Activated naive CD8-positive, alpha-beta T cell treated with anti-CD3 and anti-CD28 coated beads, Interleukin-2, amount 50 U/mL, for 24 hours (primary cell): ENCODE measurements around the gene ADAM12.

Experiments used
- ATAC-seq: fragments of 150-1000 bp; cut with Tn5 transposase; one replicate; pipeline ENCODE4 v1.10.0; 2021
- DNase-seq: peaks from one replicate; pipeline ENCODE4 v3.0.0; 2021
- H3K27ac Mint-ChIP-seq: one replicate; pipeline ENCODE4 v1.8.0; 2021; ENCODE audit warnings: mild to moderate bottlenecking, mixed read lengths
- H3K27me3 Mint-ChIP-seq: one replicate; pipeline ENCODE4 v1.8.0; 2021; ENCODE audit warnings: mixed read lengths
- H3K36me3 Mint-ChIP-seq: one replicate; pipeline ENCODE4 v1.8.0; 2021; ENCODE audit warnings: low read depth, mixed read lengths
- H3K4me1 Mint-ChIP-seq: one replicate; pipeline ENCODE4 v1.8.0; 2021; ENCODE audit warnings: mixed read lengths
- H3K4me3 Mint-ChIP-seq: one replicate; pipeline ENCODE4 v1.8.0; 2021; ENCODE audit warnings: mild to moderate bottlenecking, moderate library complexity, mixed read lengths
- H3K9me3 Mint-ChIP-seq: one replicate; pipeline ENCODE4 v1.8.0; 2021; ENCODE audit warnings: mixed read lengths

The ADAM12 gene

DNA sequence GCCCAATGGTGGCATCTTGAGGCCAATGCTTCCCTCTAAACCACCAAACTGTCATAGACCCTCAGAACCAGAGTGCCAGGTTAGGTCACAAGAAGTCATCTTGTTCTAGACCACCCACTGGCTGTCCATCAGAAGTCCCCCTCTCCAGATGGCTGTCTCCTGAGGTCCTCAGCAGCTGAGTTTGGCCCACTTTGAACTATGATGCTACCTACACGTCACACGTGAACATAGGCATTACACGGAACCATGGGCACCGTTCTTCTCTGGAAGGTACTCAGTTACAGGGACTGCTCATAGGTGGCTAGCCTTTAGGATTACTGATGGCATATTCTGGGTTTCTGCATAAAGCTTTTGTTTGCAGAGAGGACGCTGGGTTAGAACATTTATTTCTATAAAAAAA, 166.4 kb downstream of the ADAM12 start:
- Mint-ChIP-seq H3K27me3 (no peaks in the 10 kb centered on the region), H3K27ac (no peak overlapping the region), H3K9me3 (no peaks in the 10 kb centered on the region), H3K4me1 (no peaks in the 10 kb centered on the region), H3K4me3 (no peak overlapping the region), H3K36me3 (no peaks in the 10 kb centered on the region)
- no peak for ATAC-seq
- no peak for DNase-seq

- ATAC-seq = no peak
- Mint-ChIP-seq H3K27me3 (no peaks in the 10 kb centered on the region), H3K4me1 (no peaks in the 10 kb centered on the region), H3K4me3 (no peak overlapping the region), H3K27ac (no peak overlapping the region), H3K36me3 (no peaks in the 10 kb centered on the region), H3K9me3 (no peaks in the 10 kb centered on the region)
- no peak for DNase-seq
Observed at GRCh38 chr10:126218778-126219649, 169.3 kb downstream of the ADAM12 start.

DNA sequence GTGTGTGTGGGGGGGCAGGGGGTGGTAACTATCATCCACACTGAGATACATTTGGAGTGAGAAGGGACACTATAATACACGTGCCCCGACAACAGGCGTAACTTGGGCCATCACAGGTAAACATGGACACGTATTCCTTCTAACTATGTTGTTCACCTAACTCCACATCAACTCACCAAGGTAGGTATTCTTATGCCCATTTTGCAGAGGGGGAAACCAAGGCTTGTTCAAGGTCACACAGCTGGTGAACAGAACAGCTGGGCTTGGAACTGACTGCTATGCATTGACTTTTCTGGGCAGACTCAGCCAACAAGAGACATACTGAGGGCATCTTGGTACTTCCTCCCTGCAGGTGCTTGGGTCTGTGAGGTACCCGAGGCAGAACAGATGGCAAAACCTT, 170.1 kb downstream of the ADAM12 start:
- H3K36me3 Mint-ChIP-seq = no peaks in the 10 kb centered on the region
- H3K4me1 Mint-ChIP-seq = no peaks in the 10 kb centered on the region
- no peaks in the 10 kb centered on the region for H3K9me3 Mint-ChIP-seq
- no peak overlapping the region for H3K4me3 Mint-ChIP-seq
- ATAC-seq (no peak), DNase-seq (no peak)
- H3K27ac Mint-ChIP-seq = no peak overlapping the region
- no peaks in the 10 kb centered on the region for H3K27me3 Mint-ChIP-seq

- Mint-ChIP-seq H3K27me3 (no peaks in the 10 kb centered on the region), H3K27ac (no peak overlapping the region), H3K4me3 (no peak overlapping the region), H3K9me3 (no peaks in the 10 kb centered on the region), H3K36me3 (no peaks in the 10 kb centered on the region), H3K4me1 (no peaks in the 10 kb centered on the region)
- no peak for DNase-seq
- no peak for ATAC-seq
Observed at GRCh38 chr10:126216632-126216961, 171.7 kb downstream of the ADAM12 start.

GRCh38 chr10:126215746-126216631, 172.3 kb downstream of the ADAM12 start:
- Mint-ChIP-seq H3K4me3 (no peak overlapping the region), H3K27ac (no peak overlapping the region), H3K9me3 (no peaks in the 10 kb centered on the region), H3K36me3 (no peaks in the 10 kb centered on the region), H3K27me3 (no peaks in the 10 kb centered on the region), H3K4me1 (no peaks in the 10 kb centered on the region)
- DNase-seq = no peak
- ATAC-seq = no peak

GRCh38 chr10:126214679-126215078, 173.6 kb downstream of the ADAM12 start:
- no peak overlapping the region for H3K27ac Mint-ChIP-seq
- no peaks in the 10 kb centered on the region for H3K4me1 Mint-ChIP-seq
- ATAC-seq (no peak), DNase-seq (no peak)
- peaks cover 8% of the 10 kb centered on the region for H3K27me3 Mint-ChIP-seq
- no peaks in the 10 kb centered on the region for H3K36me3 Mint-ChIP-seq
- no peaks in the 10 kb centered on the region for H3K9me3 Mint-ChIP-seq
- H3K4me3 Mint-ChIP-seq = no peak overlapping the region

GRCh38 chr10:126214021-126214420, 174.3 kb downstream of the ADAM12 start:
- ATAC-seq = no peak
- Mint-ChIP-seq H3K9me3 (no peaks in the 10 kb centered on the region), H3K27ac (no peak overlapping the region), H3K36me3 (no peaks in the 10 kb centered on the region), H3K4me3 (no peak overlapping the region), H3K27me3 (peaks cover 8% of the 10 kb centered on the region), H3K4me1 (no peaks in the 10 kb centered on the region)
- DNase-seq = no peak

DNA sequence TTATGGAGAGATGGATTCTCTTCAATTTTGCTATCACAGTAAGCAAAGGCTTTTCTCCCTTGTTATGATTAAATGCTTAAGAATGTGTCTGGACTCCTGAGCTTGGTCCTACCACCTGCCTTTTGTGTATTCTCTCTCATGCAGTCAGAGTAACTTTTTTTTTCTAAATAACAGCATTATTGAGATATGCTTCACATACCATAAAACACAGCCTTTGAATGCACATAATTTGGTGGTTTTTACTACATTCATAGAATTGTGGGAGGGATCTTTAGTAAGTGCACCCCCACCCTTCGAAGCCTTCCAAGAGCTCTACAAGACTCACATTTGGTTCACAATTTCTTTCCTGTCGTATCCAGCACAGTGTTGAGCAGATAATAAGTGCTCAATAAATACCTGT, 175.5 kb downstream of the ADAM12 start:
- DNase-seq (no peak), ATAC-seq (no peak)
- peaks cover 8% of the 10 kb centered on the region for H3K27me3 Mint-ChIP-seq
- no peaks in the 10 kb centered on the region for H3K36me3 Mint-ChIP-seq
- no peaks in the 10 kb centered on the region for H3K9me3 Mint-ChIP-seq
- H3K27ac Mint-ChIP-seq = no peak overlapping the region
- H3K4me1 Mint-ChIP-seq = no peaks in the 10 kb centered on the region
- no peak overlapping the region for H3K4me3 Mint-ChIP-seq

DNA sequence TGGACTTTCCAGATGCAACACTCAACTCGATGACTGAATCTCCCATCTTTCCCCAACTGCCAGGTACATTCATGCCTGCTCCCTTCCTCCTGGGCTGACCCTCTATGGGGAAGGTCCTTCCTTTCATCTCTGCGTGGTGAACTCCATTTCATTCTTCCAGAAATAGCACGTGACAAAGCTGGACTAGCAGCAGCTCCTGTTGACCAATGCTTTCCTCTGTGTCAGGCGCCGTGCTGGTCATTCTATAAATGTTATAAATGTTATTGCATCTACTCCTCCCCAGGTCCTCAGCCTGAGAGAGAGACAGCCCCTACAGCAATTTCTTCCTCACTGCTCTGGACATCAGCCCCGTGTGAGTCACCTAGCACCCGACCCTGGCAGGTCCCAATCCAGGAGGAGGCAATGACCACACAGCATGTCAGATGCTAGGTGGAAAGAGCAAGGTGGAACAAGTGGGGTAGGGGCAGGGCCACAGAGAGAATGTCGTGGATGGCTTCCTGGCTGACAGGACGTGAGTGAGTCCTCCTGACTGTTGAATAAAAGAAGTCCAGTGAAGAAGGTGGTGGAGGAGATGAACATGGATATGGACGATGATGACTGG, 178.1 kb downstream of the ADAM12 start:
- H3K27me3 Mint-ChIP-seq = peaks cover 8% of the 10 kb centered on the region
- no peaks in the 10 kb centered on the region for H3K4me1 Mint-ChIP-seq
- DNase-seq (no peak), ATAC-seq (no peak)
- H3K36me3 Mint-ChIP-seq = no peaks in the 10 kb centered on the region
- no peak overlapping the region for H3K27ac Mint-ChIP-seq
- no peaks in the 10 kb centered on the region for H3K9me3 Mint-ChIP-seq
- no peak overlapping the region for H3K4me3 Mint-ChIP-seq

DNA sequence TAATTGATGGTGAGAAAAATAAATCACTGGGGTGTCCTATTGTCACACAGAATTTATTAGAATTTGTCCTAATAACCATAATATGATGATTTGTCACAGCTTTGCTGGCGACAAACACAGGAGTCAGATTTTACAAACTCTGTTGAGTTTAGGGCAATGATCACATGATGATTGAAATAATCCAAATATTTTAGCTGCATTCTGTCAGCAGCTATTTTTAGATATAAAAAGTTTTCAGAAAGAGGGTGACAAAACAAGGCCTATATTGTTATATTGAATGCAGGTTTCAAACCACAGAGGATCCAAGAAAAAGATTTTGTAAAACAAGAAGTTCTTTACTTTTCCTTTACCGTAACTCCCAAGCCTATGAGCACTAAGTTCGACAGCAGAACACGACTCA, 178.8 kb downstream of the ADAM12 start:
- no peak overlapping the region for H3K27ac Mint-ChIP-seq
- DNase-seq (no peak), ATAC-seq (no peak)
- no peaks in the 10 kb centered on the region for H3K4me1 Mint-ChIP-seq
- H3K36me3 Mint-ChIP-seq = no peaks in the 10 kb centered on the region
- peaks cover 8% of the 10 kb centered on the region for H3K27me3 Mint-ChIP-seq
- no peaks in the 10 kb centered on the region for H3K9me3 Mint-ChIP-seq
- no peak overlapping the region for H3K4me3 Mint-ChIP-seq

DNA sequence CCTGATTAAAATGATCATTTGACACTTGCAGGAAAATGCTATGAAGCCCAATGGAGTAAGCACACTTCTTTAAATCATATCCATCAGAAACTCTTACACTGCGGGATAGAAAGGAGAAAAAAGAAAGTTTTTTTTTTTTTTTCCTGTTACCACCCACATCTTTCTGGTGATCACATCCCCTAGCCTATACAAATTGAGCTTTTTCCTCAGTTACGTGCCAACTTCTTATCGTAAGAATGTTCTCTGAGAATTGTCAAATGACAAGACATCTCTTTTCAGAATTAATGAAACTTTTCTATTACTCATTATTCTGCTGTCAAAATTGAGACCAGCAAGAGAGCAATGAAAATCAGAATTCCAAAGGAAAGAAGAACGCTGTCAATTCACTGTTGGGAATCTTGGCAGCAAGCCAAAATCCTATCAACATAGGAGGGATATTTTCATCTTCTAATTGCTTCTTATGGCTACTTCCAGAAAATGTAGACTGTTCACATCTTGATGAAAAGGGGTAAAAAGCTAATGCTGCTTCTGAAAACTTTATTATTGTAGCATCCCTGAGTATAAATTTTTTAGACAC, 179.5 kb downstream of the ADAM12 start:
- no peak overlapping the region for H3K4me3 Mint-ChIP-seq
- DNase-seq (no peak), ATAC-seq (no peak)
- no peaks in the 10 kb centered on the region for H3K9me3 Mint-ChIP-seq
- no peaks in the 10 kb centered on the region for H3K4me1 Mint-ChIP-seq
- no peaks in the 10 kb centered on the region for H3K36me3 Mint-ChIP-seq
- no peak overlapping the region for H3K27ac Mint-ChIP-seq
- peaks cover 8% of the 10 kb centered on the region for H3K27me3 Mint-ChIP-seq

DNA sequence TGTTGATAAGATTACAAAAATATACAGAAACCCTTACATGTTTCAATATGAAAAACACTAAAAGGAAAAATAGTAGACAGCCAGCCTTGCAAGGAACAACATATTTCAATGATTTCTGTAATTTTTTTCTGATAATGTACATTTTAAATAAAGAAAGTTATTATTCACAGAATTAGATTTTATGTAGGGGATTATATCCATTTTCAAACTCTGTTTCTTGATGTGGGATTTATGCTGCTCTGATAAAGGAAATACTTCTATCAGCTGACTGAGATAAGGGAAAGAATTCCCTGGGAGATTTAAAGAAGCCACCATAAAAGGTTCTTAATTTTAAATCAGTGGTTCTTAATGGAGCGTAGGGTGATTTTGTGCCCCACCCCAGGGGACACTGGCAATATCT, 180.4 kb downstream of the ADAM12 start:
- no peaks in the 10 kb centered on the region for H3K4me1 Mint-ChIP-seq
- H3K4me3 Mint-ChIP-seq = no peak overlapping the region
- no peak overlapping the region for H3K27ac Mint-ChIP-seq
- DNase-seq (no peak), ATAC-seq (no peak)
- peaks cover 8% of the 10 kb centered on the region for H3K27me3 Mint-ChIP-seq
- H3K36me3 Mint-ChIP-seq = no peaks in the 10 kb centered on the region
- H3K9me3 Mint-ChIP-seq = no peaks in the 10 kb centered on the region

- no peak overlapping the region for H3K4me3 Mint-ChIP-seq
- no peaks in the 10 kb centered on the region for H3K36me3 Mint-ChIP-seq
- ATAC-seq = no peak
- DNase-seq = no peak
- H3K4me1 Mint-ChIP-seq = no peaks in the 10 kb centered on the region
- H3K27me3 Mint-ChIP-seq = peaks cover 8% of the 10 kb centered on the region
- H3K27ac Mint-ChIP-seq = no peak overlapping the region
- no peaks in the 10 kb centered on the region for H3K9me3 Mint-ChIP-seq
Observed at GRCh38 chr10:126207313-126207771, 180.9 kb downstream of the ADAM12 start.

DNA sequence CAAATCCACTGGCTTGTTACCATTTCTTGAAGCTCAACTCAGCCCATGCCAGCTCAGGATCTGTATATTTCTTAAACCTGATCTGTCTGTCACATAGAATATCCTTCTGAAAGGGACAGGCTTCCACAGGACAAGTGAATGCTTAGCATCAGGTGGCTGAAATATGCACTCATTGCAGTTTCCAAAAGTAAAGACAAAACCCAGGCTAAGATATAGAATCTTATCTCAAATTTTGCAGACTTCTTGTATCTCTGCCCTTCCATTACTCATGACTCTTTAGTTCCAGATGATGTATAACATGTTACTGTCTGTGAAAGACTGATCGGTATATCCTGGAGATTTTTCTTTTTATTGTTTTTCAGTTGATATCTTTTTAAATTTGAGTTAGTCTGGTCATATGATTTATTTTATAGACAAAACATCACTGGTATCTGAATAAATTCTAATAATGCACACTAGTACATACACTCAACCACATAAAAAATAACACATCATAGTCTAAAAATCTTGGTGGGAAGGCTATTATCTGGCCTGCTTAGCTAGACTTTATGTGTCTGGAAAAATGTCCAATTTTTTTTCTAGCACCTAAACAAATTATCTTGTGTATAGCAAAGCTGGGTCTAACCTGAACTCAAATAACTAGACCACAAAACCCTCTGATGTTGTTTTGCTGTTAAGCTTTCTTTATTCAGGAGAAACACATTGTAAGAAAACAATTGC, 182.6 kb downstream of the ADAM12 start:
- Mint-ChIP-seq H3K27me3 (peaks cover 8% of the 10 kb centered on the region), H3K4me1 (no peaks in the 10 kb centered on the region), H3K36me3 (no peaks in the 10 kb centered on the region), H3K27ac (no peak overlapping the region), H3K9me3 (no peaks in the 10 kb centered on the region), H3K4me3 (no peak overlapping the region)
- DNase-seq (no peak), ATAC-seq (no peak)
